Endothelial cell of umbilical vein (primary cell): ENCODE results near the gene KIRREL1. TPM values are rescaled to one million over a fixed set of nuclear protein-coding genes. Genes with fewer than 3 reads are reported as not detected.

Experiments used
- BruUV-seq: library from RNA; stranded (reverse); fragments of 400-500 nt; replicated peaks from 2 replicates; lab custom pipeline; 2021; lab: Mats Ljungman, UMichigan
- CTCF ChIA-PET: fragments of 300-600, 350-600 bp; sonication (Branson Sonifier 250); formaldehyde crosslinking; loops from one replicate; lab custom pipeline; 2021; ENCODE audit warnings: antibody characterized with exemption, inconsistent platforms; lab: Charles Lee
- POLR2A ChIA-PET: fragments of 300-600, 350-600 bp; sonication (Branson Sonifier 250); formaldehyde crosslinking; loops from one replicate; lab custom pipeline; 2021; ENCODE audit warnings: antibody characterized with exemption, inconsistent platforms; lab: Charles Lee
- DNase-seq: peaks from one replicate; pipeline ENCODE4 v3.0.0-alpha.2; 2011; ENCODE audit warnings: low read depth, low spot score
- FAIRE-seq: peaks from 2 replicates; lab custom pipeline; 2011; peaks lifted over from hg19 to GRCh38; lab: Jason Lieb, UNC
- H2AFZ ChIP-seq: 2 replicates; pipeline ENCODE4 v1.6.0; 2012; ENCODE audit warnings: low read depth, low read length, control low read depth, inconsistent platforms
- H3K27ac ChIP-seq: 2 replicates; pipeline ENCODE4 v1.5.1; 2011; ENCODE audit warnings: low read depth, mild to moderate bottlenecking, control low read depth, low read length, moderate library complexity; ENCODE audit not compliant: insufficient read depth
- H3K27me3 ChIP-seq, 2 experiments: 2 replicates each; pipeline versions ENCODE4 v1.6.0 to v1.6.1; 2011; ENCODE audit warnings: low read length in 2 of 2, mixed read lengths in 1 of 2; ENCODE audit not compliant: control insufficient read depth in 2 of 2, insufficient read depth in 2 of 2
- H3K36me3 ChIP-seq, 2 experiments: 2 replicates in 1 of 2; 3 replicates in 1 of 2; pipeline ENCODE4 v1.5.1; 2011; ENCODE audit warnings: low read length in 2 of 2, mild to moderate bottlenecking in 1 of 2, moderate library complexity in 1 of 2; ENCODE audit not compliant: control insufficient read depth in 2 of 2, insufficient read depth in 2 of 2; ENCODE audit errors: extremely low read depth in 1 of 2
- H3K4me1 ChIP-seq: 3 replicates; pipeline ENCODE4 v1.5.1; 2011; ENCODE audit warnings: mild to moderate bottlenecking, low read length; ENCODE audit not compliant: control insufficient read depth, insufficient read depth; ENCODE audit errors: extremely low read depth
- H3K4me2 ChIP-seq: 2 replicates; pipeline ENCODE4 v1.6.1; 2011; ENCODE audit warnings: low read length, control low read depth, mixed read lengths; ENCODE audit not compliant: insufficient read depth
- H3K4me3 ChIP-seq, 3 experiments: fragments of 200-600 bp in 1 of 3; sonication (generic), shearing (Covaris generic) in 1 of 3; replicated peaks in 1 of 3; 2 replicates each; pipeline ENCODE4 v1.5.1; 2011 to 2016; ENCODE audit warnings: control low read depth in 3 of 3, low read length in 3 of 3, mild to moderate bottlenecking in 2 of 3, inconsistent platforms in 1 of 3, low read depth in 1 of 3, moderate library complexity in 1 of 3; ENCODE audit not compliant: insufficient read depth in 1 of 3
- H3K79me2 ChIP-seq: 2 replicates; pipeline ENCODE4 v1.6.0; 2012; ENCODE audit warnings: low read length, inconsistent platforms; ENCODE audit not compliant: control insufficient read depth, insufficient read depth
- H3K9ac ChIP-seq: replicated peaks from 2 replicates; pipeline ENCODE3; 2011; ENCODE audit warnings: low read length, control low read depth; ENCODE audit not compliant: insufficient read depth; ENCODE audit errors: extremely low read depth
- H3K9me1 ChIP-seq: replicated peaks from 3 replicates; pipeline ENCODE4 v1.6.0; 2011; ENCODE audit warnings: mild to moderate bottlenecking, low read length; ENCODE audit not compliant: control insufficient read depth, insufficient read depth; ENCODE audit errors: extremely low read depth
- H3K9me3 ChIP-seq: replicated peaks from 2 replicates; pipeline ENCODE4 v1.5.1; 2012; ENCODE audit warnings: low read length, inconsistent platforms; ENCODE audit not compliant: control insufficient read depth, insufficient read depth
- H4K20me1 ChIP-seq: replicated peaks from 2 replicates; pipeline ENCODE3; 2011; ENCODE audit warnings: mild to moderate bottlenecking, low read length; ENCODE audit not compliant: control insufficient read depth, insufficient read depth; ENCODE audit errors: extremely low read depth
- EZH2 ChIP-seq: IDR thresholded peaks from 2 replicates; pipeline ENCODE4 v1.6.1; 2012; ENCODE audit warnings: borderline replicate concordance, low read depth, mild to moderate bottlenecking, moderate library complexity, low read length, inconsistent platforms; ENCODE audit not compliant: severe bottlenecking
- FOS ChIP-seq: IDR thresholded peaks from 2 replicates; pipeline ENCODE4 v1.6.1; 2011; ENCODE audit warnings: mild to moderate bottlenecking, low read length, moderate library complexity, borderline replicate concordance; ENCODE audit not compliant: insufficient read depth
- GATA2 ChIP-seq: IDR thresholded peaks from 2 replicates; pipeline ENCODE4 v1.7.0; 2011; ENCODE audit warnings: low read depth, mild to moderate bottlenecking, moderate library complexity, mixed read lengths, low read length; ENCODE audit not compliant: insufficient read length, insufficient read depth
- JUN ChIP-seq: IDR thresholded peaks from 2 replicates; pipeline ENCODE4 v1.6.1; 2011; ENCODE audit warnings: borderline replicate concordance, low read depth; ENCODE audit not compliant: insufficient read length, insufficient read depth
- MYC ChIP-seq: IDR thresholded peaks from one replicate; pipeline ENCODE4 v1.6.1; 2011; ENCODE audit warnings: mild to moderate bottlenecking, low read depth, low read length
- POLR2A ChIP-seq: IDR thresholded peaks from 2 replicates; pipeline ENCODE4 v1.6.1; 2012; ENCODE audit warnings: low read depth, mild to moderate bottlenecking, control low read depth, low read length
- POLR2AphosphoS5 ChIP-seq: IDR thresholded peaks from 2 replicates; pipeline ENCODE4 v1.6.1; 2012; ENCODE audit warnings: low read depth, mild to moderate bottlenecking, control low read depth, low read length, moderate library complexity; ENCODE audit not compliant: insufficient read depth
- dilution Hi-C: fragments of 300-500 bp; cut with MboI; formaldehyde crosslinking; loops from one replicate; pipeline ENCODE4 v1.15.0; 2019; ENCODE audit warnings: low sequenced_read_pairs; ENCODE audit not compliant: extremely low pct_ligation_motif_present
- intact Hi-C: fragments of 100-400 bp; cut with micrococcal nuclease; formaldehyde crosslinking; loops from one replicate; pipeline ENCODE4 v1.10.0; 2022
- polyA plus RNA-seq, 4 experiments: library from polyadenylated mRNA; depleted of rRNA in 3 of 4; stranded (reverse) in 3 of 4; unstranded in 1 of 4; fragments of >200 nt; gene quantifications; 2 replicates each; pipeline versions ENCODE4 v1.2.1 to v1.2.3, GENCODE V29; 2011 to 2012; ENCODE audit warnings: missing spikeins in 1 of 4
- total RNA-seq: library from RNA; stranded (reverse); gene quantifications from 2 replicates; pipeline ENCODE4 v1.2.3, GENCODE V29; 2021
- TF ChIP-seq, protein P1 (sequence below), 2 donors: IDR thresholded peaks; 1 replicate in 1 of 2; 2 replicates in 1 of 2; pipeline ENCODE4 v1.5.1; 2011; ENCODE audit warnings: low read length in 2 of 2, mild to moderate bottlenecking in 2 of 2, moderate library complexity in 2 of 2, control low read depth in 1 of 2, inconsistent platforms in 1 of 2, low read depth in 1 of 2; ENCODE audit not compliant: insufficient read depth in 1 of 2; ENCODE audit errors: extremely low read depth in 1 of 2
- TF ChIP-seq, protein P2 (sequence below): IDR thresholded peaks from 2 replicates; pipeline ENCODE4 v1.6.1; 2011; ENCODE audit not compliant: insufficient read depth, insufficient read length

Gene KIRREL1
- total and polyA plus RNA-seq, 2 donors (not counting 3 experiments of a cell fraction or from before 2014, with no cell fraction given): 35.6 to 57.6 TPM

DNA sequence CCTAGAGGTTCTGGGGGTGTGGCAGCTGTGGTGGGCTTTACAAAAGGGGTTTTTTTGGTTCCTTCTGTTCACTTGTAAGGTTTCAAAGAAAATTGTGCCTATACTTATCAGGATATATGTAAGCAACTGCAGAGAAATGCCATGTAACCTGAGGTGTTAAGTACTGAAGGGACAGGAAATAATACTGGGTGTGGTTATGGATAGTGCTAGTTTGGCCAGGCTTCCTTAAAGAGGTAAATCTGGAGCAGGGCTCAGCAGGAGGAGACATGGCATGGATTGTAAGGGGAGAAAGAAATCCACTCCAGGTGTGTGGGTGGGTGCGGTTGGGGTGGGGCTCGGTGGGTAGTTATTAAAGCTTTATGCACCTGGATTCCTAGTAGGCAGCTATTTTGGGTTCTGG, 28.3 kb downstream of the KIRREL1 start:
- TF ChIP-seq EZH2 (no peak), POLR2A (no peak), GATA2 (no peak), POLR2AphosphoS5 (no peak), JUN (no peak), FOS (no peak), MYC (no peak)
- TF ChIP-seq, protein P1, sequence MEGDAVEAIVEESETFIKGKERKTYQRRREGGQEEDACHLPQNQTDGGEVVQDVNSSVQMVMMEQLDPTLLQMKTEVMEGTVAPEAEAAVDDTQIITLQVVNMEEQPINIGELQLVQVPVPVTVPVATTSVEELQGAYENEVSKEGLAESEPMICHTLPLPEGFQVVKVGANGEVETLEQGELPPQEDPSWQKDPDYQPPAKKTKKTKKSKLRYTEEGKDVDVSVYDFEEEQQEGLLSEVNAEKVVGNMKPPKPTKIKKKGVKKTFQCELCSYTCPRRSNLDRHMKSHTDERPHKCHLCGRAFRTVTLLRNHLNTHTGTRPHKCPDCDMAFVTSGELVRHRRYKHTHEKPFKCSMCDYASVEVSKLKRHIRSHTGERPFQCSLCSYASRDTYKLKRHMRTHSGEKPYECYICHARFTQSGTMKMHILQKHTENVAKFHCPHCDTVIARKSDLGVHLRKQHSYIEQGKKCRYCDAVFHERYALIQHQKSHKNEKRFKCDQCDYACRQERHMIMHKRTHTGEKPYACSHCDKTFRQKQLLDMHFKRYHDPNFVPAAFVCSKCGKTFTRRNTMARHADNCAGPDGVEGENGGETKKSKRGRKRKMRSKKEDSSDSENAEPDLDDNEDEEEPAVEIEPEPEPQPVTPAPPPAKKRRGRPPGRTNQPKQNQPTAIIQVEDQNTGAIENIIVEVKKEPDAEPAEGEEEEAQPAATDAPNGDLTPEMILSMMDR (IDR thresholded peaks at IDR 0.05; ENCODE audit: extremely low read depth in 1 of 2, insufficient read depth in 1 of 2, low read depth in 1 of 2, low read length in 2 of 2): no peak
- TF ChIP-seq, protein P2, sequence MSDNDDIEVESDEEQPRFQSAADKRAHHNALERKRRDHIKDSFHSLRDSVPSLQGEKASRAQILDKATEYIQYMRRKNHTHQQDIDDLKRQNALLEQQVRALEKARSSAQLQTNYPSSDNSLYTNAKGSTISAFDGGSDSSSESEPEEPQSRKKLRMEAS: no peak
- BruUV-seq: no TSS peak
- Histone ChIP-seq H4K20me1 (no peaks in the 10 kb centered on the region), H3K4me2 (no peak overlapping the region), H3K27ac (no peak overlapping the region), H3K9me1 (no peaks in the 10 kb centered on the region), H3K79me2 (peaks cover 33% of the 10 kb centered on the region), H3K4me3 (no peak overlapping the region), H3K4me1 (peaks cover 50% of the 10 kb centered on the region), H2AFZ (no peak overlapping the region), H3K9ac (no peak overlapping the region), H3K36me3 (no peaks in the 10 kb centered on the region), H3K9me3 (no peaks in the 10 kb centered on the region), H3K27me3 (no peaks in the 10 kb centered on the region)
- no peak for FAIRE-seq
- intact Hi-C loops (no loop called here), dilution Hi-C loops (no loop called here)
- ChIA-PET CTCF (interaction anchor here (1.2 to 5.6 kb wide), 4 partner anchors 12 to 30 kb away, joined by 3 to 72 read pairs (median 10); partner anchors contain the start of gene KIRREL1), POLR2A (no interaction called here)
- DNase-seq: no peak
